Mesendoderm (in vitro differentiated cells): Measurements from ENCODE around the gene RPL9.

Source experiments
- DNase-seq: peaks from one replicate; pipeline ENCODE4 v3.0.0; 2013
- H2AK5ac ChIP-seq: 2 replicates; pipeline ENCODE4 v1.6.1; 2013; ENCODE audit warnings: low read length, inconsistent platforms
- H2BK120ac ChIP-seq: 2 replicates; pipeline ENCODE4 v1.6.1; 2013; ENCODE audit warnings: low read depth, mild to moderate bottlenecking, low read length, moderate library complexity, mixed read lengths
- H2BK15ac ChIP-seq: replicated peaks from 2 replicates; pipeline ENCODE4 v1.6.1; 2013; ENCODE audit warnings: low read depth, mild to moderate bottlenecking, moderate library complexity
- H2BK5ac ChIP-seq: 2 replicates; pipeline ENCODE4 v1.6.1; 2013; ENCODE audit warnings: low read length, inconsistent platforms
- H3K18ac ChIP-seq: 2 replicates; pipeline ENCODE4 v1.6.1; 2013; ENCODE audit warnings: mild to moderate bottlenecking, low read length, mixed read lengths
- H3K23ac ChIP-seq: one replicate; pipeline ENCODE4 v1.6.1; 2013; ENCODE audit warnings: low read length
- H3K27ac ChIP-seq: 2 replicates; pipeline ENCODE4 v1.5.1; 2013; ENCODE audit warnings: low read depth, mild to moderate bottlenecking, inconsistent platforms, low read length, moderate library complexity
- H3K27me3 ChIP-seq: 2 replicates; pipeline ENCODE4 v1.6.1; 2013; ENCODE audit warnings: low read length, control low read depth, mild to moderate bottlenecking, inconsistent platforms; ENCODE audit not compliant: insufficient read depth, poor library complexity
- H3K36me3 ChIP-seq: 2 replicates; pipeline ENCODE4 v1.6.1; 2013; ENCODE audit warnings: low read length, inconsistent platforms; ENCODE audit not compliant: control insufficient read depth, insufficient read depth
- H3K4ac ChIP-seq: one replicate; pipeline ENCODE4 v1.6.1; 2013; ENCODE audit warnings: low read depth, mild to moderate bottlenecking, low read length, moderate library complexity
- H3K4me1 ChIP-seq: 2 replicates; pipeline ENCODE4 v1.6.1; 2013; ENCODE audit warnings: low read depth, low read length, inconsistent platforms; ENCODE audit not compliant: control insufficient read depth
- H3K4me2 ChIP-seq: 2 replicates; pipeline ENCODE4 v1.6.1; 2013; ENCODE audit warnings: low read length
- H3K4me3 ChIP-seq: 2 replicates; pipeline ENCODE4 v1.5.1; 2013; ENCODE audit warnings: mild to moderate bottlenecking, low read length
- H3K56ac ChIP-seq: one replicate; pipeline ENCODE4 v1.6.1; 2013; ENCODE audit warnings: low read length
- H3K79me1 ChIP-seq: 2 replicates; pipeline ENCODE4 v1.6.1; 2013; ENCODE audit warnings: low read length, inconsistent platforms
- H3K79me2 ChIP-seq: 2 replicates; pipeline ENCODE4 v1.6.1; 2013; ENCODE audit warnings: mild to moderate bottlenecking, low read length; ENCODE audit not compliant: control insufficient read depth, insufficient read depth
- H3K9ac ChIP-seq: 2 replicates; pipeline ENCODE4 v1.6.1; 2013; ENCODE audit warnings: low read length, inconsistent platforms
- H4K5ac ChIP-seq: one replicate; pipeline ENCODE4 v1.6.1; 2013; ENCODE audit warnings: low read length
- H4K8ac ChIP-seq: one replicate; pipeline ENCODE4 v1.6.1; 2013; ENCODE audit warnings: low read depth, mild to moderate bottlenecking, control low read depth, low read length, moderate library complexity
- WGBS: extraction: QIAGEN DNeasy Blood & Tissue Kit; methylation state at CpG from one replicate; pipeline ENCODE4 v1.1.7; 2013; ENCODE audit warnings: low lambda C conversion rate, missing lambda C conversion rate; ENCODE audit not compliant: insufficient coverage; ENCODE audit errors: extremely low coverage; 5-methylcytosine and 5-hydroxymethylcytosine counted together

RPL9 gene

DNA sequence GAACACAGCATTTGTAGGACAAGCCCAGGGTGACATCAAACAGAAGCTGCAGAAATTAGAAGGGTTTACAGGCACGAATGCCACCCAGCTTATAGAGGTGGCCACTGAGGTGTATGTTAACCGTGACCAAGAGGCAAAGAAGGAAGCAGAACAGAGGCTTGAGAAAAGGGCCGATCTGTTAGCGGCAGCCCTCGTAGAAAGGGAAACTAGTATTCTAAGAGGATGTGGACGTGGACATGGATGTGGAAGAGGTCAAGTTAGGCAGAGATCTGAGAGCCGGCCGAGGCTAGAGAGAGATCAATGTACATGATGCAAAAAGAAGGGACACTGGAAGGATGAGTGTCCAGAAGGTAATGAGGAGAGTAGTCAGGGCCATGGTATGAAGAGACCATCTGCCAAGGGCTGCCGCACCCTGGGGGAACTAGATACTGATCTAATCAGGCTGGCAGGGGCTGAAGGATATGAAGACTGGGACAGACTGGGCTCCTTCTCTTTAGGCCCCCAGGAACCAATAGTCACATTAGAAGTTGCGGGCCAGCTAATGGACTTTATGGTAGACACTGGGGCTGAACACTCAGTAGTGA is 27.6 kb upstream of the RPL9 start:
- H2BK15ac ChIP-seq, result no peak overlapping the region
- no peaks in the 10 kb centered on the region for H3K79me2 ChIP-seq
- no peak overlapping the region for H4K5ac ChIP-seq
- no peak overlapping the region for H3K9ac ChIP-seq
- H3K18ac ChIP-seq, result no peak overlapping the region
- WGBS, result no CpG with 5 or more reads among the region's 10 CpGs
- no peak overlapping the region for H3K56ac ChIP-seq
- no peak overlapping the region for H3K27ac ChIP-seq
- no peak overlapping the region for H3K4me3 ChIP-seq
- no peak overlapping the region for H2BK5ac ChIP-seq
- H3K4me1 ChIP-seq, result no peaks in the 10 kb centered on the region
- no peak overlapping the region for H3K23ac ChIP-seq
- no peak overlapping the region for H2BK120ac ChIP-seq
- no peaks in the 10 kb centered on the region for H3K36me3 ChIP-seq
- no peak overlapping the region for H3K4ac ChIP-seq
- H3K79me1 ChIP-seq, result no peaks in the 10 kb centered on the region
- no peak overlapping the region for H2AK5ac ChIP-seq
- H3K27me3 ChIP-seq, result no peaks in the 10 kb centered on the region
- H3K4me2 ChIP-seq, result no peak overlapping the region
- DNase-seq, result no peak
- H4K8ac ChIP-seq, result no peak overlapping the region

DNA sequence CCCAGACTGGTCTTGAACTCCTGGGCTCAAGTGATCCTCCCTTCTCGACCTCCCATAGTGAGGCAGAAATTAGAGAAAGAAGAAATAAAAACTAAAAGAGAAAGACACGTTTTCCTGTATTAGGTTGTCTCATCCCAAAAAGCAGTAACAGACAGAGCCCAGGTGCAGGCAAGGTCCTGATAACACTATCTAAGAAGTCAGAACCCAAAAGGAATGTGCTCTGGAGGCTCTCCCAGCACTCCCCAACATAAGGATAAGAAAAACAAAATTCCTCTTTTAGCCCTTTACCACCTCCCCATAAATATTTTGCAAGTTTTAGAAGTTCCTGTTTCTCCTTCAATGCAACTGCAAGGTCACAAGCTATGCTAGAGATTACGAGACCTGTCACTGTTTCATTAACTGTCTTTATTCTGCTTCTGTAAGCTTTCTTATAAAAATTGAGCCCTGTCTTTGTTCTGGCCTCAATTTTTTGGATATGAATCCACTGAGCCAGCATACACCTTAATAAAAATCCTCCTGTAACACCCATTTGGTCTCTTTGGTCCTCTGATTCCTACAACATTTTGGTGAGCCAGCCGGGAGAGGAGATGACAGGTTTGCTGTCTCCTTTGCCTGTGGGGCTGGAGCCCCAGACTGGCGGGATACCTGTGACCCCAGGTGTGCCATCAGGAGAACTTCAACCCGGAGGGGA is 26.0 kb upstream of the RPL9 start:
- Histone ChIP-seq H3K4me1 (no peaks in the 10 kb centered on the region), H2AK5ac (no peak overlapping the region), H3K4ac (no peak overlapping the region), H3K27me3 (no peaks in the 10 kb centered on the region), H2BK120ac (no peak overlapping the region), H3K23ac (no peak overlapping the region), H2BK5ac (no peak overlapping the region), H3K79me1 (no peaks in the 10 kb centered on the region), H3K4me2 (no peak overlapping the region), H3K9ac (no peak overlapping the region), H3K18ac (no peak overlapping the region), H3K56ac (no peak overlapping the region), H4K5ac (no peak overlapping the region), H3K36me3 (no peaks in the 10 kb centered on the region), H3K79me2 (no peaks in the 10 kb centered on the region), H3K4me3 (no peak overlapping the region), H3K27ac (no peak overlapping the region), H2BK15ac (no peak overlapping the region), H4K8ac (no peak overlapping the region)
- WGBS, result no CpG with 5 or more reads among the region's 6 CpGs
- DNase-seq, result no peak

DNA sequence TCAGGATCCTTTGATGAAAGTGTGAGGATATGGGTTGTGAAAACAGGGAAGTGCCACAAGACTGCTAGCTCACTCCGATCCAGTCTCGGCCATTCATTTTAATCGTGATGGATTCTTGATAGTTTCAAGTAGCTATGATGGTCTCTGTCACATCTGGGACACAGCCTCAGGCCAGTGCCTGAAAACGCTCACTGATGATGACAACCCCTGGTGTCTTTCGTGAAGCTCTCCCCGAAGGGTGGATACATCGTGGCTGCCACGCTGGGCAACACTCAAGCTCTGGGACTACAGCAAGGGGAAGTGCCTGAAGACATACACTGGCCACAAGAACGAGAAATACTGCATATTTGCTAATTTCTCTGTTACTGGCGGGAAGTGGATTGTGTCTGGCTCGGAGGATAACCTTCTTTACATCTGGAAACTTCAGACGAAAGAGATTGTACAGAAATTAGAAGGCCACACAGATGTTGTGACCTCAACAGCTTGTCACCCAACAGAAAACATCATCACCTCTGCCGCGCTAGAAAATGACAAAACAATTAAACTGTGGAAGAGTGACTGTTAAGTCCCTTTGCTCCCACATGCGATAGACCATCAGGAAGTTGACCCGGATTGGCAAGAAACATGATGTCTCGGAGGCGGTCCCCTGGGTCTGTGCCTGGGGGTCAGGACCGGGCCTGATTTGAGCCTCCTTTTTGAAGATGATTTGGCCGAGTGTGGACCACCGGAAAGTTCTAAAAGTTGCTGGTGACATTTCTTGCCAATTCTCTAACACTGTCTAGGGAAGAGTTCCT is 22.4 kb upstream of the RPL9 start:
- no peaks in the 10 kb centered on the region for H3K79me2 ChIP-seq
- H3K4me3 ChIP-seq, result no peak overlapping the region
- no peak overlapping the region for H3K4me2 ChIP-seq
- no peak overlapping the region for H3K4ac ChIP-seq
- no peak for DNase-seq
- H3K18ac ChIP-seq, result no peak overlapping the region
- no peaks in the 10 kb centered on the region for H3K36me3 ChIP-seq
- H2AK5ac ChIP-seq, result no peak overlapping the region
- H3K56ac ChIP-seq, result no peak overlapping the region
- no peaks in the 10 kb centered on the region for H3K27me3 ChIP-seq
- H3K9ac ChIP-seq, result no peak overlapping the region
- no peak overlapping the region for H2BK5ac ChIP-seq
- no peaks in the 10 kb centered on the region for H3K4me1 ChIP-seq
- H3K79me1 ChIP-seq, result no peaks in the 10 kb centered on the region
- no peak overlapping the region for H2BK120ac ChIP-seq
- no peak overlapping the region for H3K23ac ChIP-seq
- H3K27ac ChIP-seq, result no peak overlapping the region
- no peak overlapping the region for H4K8ac ChIP-seq
- WGBS, result no CpG with 5 or more reads among the region's 21 CpGs
- H2BK15ac ChIP-seq, result no peak overlapping the region
- H4K5ac ChIP-seq, result no peak overlapping the region

DNA sequence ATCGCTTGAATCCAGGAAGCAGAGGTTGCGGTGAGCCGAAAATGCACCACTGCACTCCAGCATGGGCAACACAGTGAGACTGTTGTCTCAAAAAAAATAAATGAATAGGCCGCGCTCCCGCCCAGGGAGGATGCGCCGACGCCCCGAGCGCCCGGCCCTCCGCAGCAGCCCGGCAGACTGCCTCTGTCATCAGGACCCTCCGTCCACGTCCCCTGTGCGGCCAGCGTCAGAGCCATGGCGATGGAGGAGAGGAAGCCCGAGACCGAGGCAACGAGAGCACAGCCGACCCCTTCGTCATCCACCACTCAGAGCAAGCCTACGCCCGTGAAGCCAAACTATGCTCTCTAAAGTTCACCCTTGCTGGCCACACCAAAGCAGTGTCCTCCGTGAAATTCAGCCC is 21.5 kb upstream of the RPL9 start:
- Histone ChIP-seq H3K79me1 (no peaks in the 10 kb centered on the region), H3K23ac (no peak overlapping the region), H4K5ac (no peak overlapping the region), H4K8ac (no peak overlapping the region), H3K4me2 (no peak overlapping the region), H3K4ac (no peak overlapping the region), H3K18ac (no peak overlapping the region), H3K36me3 (no peaks in the 10 kb centered on the region), H2BK120ac (no peak overlapping the region), H3K27me3 (no peaks in the 10 kb centered on the region), H3K4me1 (no peaks in the 10 kb centered on the region), H2AK5ac (no peak overlapping the region), H3K79me2 (no peaks in the 10 kb centered on the region), H3K56ac (no peak overlapping the region), H3K27ac (no peak overlapping the region), H3K9ac (no peak overlapping the region), H2BK15ac (no peak overlapping the region), H3K4me3 (no peak overlapping the region), H2BK5ac (no peak overlapping the region)
- WGBS, result no CpG with 5 or more reads among the region's 27 CpGs
- DNase-seq, result no peak

DNA sequence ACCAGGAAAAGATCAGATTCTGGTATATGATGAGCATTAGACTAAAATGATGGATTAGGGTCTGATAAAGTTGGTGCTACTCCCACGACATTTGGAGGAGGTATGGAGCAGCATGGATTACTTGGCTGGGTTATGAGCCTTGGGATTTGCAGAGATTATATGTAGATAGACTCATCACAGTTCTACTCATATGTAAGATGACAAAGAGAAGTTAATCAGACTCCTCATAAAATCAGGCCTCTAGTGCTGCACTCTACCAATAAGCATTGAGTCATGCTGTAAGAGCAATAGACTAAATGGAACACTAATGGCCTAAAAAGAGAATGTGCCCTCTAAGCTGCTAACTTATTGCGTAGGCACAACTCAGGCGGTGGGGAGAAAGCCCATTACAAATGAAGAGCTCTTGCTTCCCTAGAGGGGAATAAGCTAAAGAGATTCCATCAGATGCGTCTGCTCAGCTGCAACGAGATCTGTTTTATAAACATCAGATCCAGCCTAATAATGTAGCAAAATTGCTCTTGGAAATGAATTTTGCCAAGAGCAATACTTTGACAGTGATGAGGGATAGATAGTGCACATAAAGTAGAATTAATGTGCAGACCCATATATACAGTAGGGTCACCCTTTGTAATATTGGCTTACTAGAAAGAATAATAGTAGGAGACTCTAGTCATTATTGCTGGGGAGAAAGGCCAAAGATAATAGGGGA is 17.6 kb upstream of the RPL9 start:
- H3K27me3 ChIP-seq, result no peaks in the 10 kb centered on the region
- no peak for DNase-seq
- no peak overlapping the region for H2BK15ac ChIP-seq
- no peaks in the 10 kb centered on the region for H3K79me2 ChIP-seq
- H3K9ac ChIP-seq, result no peak overlapping the region
- no peak overlapping the region for H2BK5ac ChIP-seq
- no peaks in the 10 kb centered on the region for H3K36me3 ChIP-seq
- no peak overlapping the region for H3K27ac ChIP-seq
- H3K18ac ChIP-seq, result no peak overlapping the region
- no peak overlapping the region for H3K4me3 ChIP-seq
- H3K4me2 ChIP-seq, result no peak overlapping the region
- no peak overlapping the region for H3K56ac ChIP-seq
- no peak overlapping the region for H4K5ac ChIP-seq
- no peaks in the 10 kb centered on the region for H3K79me1 ChIP-seq
- H2BK120ac ChIP-seq, result no peak overlapping the region
- H3K4ac ChIP-seq, result no peak overlapping the region
- WGBS, result no CpG with 5 or more reads among the region's 5 CpGs
- H2AK5ac ChIP-seq, result no peak overlapping the region
- H3K4me1 ChIP-seq, result no peaks in the 10 kb centered on the region
- H3K23ac ChIP-seq, result no peak overlapping the region
- H4K8ac ChIP-seq, result no peak overlapping the region
